ENCODE results near the gene TCAP.

The TCAP gene

GRCh38 chr17:39687546-39688474 is 22.7 kb downstream of the TCAP start, which contains the start of gene PGAP3:
TSS of gene PGAP3 (minus strand) at chr17:39688057. CDS start at chr17:39688014, 43 bp downstream.
- Histone ChIP-seq H3K27ac (ENCODE audit: low read length) (peak within 1 kb of the TSS; percentile 94), H4K20me1 (ENCODE audit: insufficient read depth, low read length) (no peaks in the 10 kb centered on the region), H3K36me3 (replicated peaks; ENCODE audit: insufficient read depth, low read length) (no peaks in the 10 kb centered on the region), H3K79me2 (ENCODE audit: low read length) (no peaks in the 10 kb centered on the region), H3K4me2 (ENCODE audit: low read depth, low read length) (peak within 1 kb of the TSS; percentile 82), H3K4me3 (ENCODE audit: low read length) (peak within 1 kb of the TSS; percentile 96), H3K27me3 (replicated peaks; ENCODE audit: insufficient read depth, low read length) (no peaks in the 10 kb centered on the region), H3K9me2 (replicated peaks; ENCODE audit: insufficient read depth, low read length) (no peaks in the 10 kb centered on the region), H3K9ac (ENCODE audit: low read length) (peak within 1 kb of the TSS; percentile 81), H3F3A (ENCODE audit: insufficient read depth, low read length) (peaks cover 19% of the 10 kb centered on the region), H3K9me3 (replicated peaks; ENCODE audit: insufficient read depth, low read length) (no peaks in the 10 kb centered on the region), H3K4me1 (ENCODE audit: low read length) (peaks cover 11% of the 10 kb centered on the region; the same call in 1 of the 2 replicates), H2AFZ (ENCODE audit: low read length) (peak within 1 kb of the TSS; percentile 91)
- DNase-seq, result peak; percentile 92
- TF ChIP-seq EZH2 (optimal IDR thresholded peaks at IDR 0.05; ENCODE audit: low read depth, low read length) (no peak), EZH2phosphoT487 (IDR thresholded peaks at IDR 0.05; ENCODE audit: low read length) (no peak)
- TF ChIP-seq, protein P1, sequence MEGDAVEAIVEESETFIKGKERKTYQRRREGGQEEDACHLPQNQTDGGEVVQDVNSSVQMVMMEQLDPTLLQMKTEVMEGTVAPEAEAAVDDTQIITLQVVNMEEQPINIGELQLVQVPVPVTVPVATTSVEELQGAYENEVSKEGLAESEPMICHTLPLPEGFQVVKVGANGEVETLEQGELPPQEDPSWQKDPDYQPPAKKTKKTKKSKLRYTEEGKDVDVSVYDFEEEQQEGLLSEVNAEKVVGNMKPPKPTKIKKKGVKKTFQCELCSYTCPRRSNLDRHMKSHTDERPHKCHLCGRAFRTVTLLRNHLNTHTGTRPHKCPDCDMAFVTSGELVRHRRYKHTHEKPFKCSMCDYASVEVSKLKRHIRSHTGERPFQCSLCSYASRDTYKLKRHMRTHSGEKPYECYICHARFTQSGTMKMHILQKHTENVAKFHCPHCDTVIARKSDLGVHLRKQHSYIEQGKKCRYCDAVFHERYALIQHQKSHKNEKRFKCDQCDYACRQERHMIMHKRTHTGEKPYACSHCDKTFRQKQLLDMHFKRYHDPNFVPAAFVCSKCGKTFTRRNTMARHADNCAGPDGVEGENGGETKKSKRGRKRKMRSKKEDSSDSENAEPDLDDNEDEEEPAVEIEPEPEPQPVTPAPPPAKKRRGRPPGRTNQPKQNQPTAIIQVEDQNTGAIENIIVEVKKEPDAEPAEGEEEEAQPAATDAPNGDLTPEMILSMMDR (IDR thresholded peaks at IDR 0.05; ENCODE audit: low read length), result no peak

GRCh38 chr17:39688475-39688835 is 23.3 kb downstream of the TCAP start:
- peak overlapping the region; percentile 91 for H2AFZ ChIP-seq (ENCODE audit: low read length)
- H4K20me1 ChIP-seq (ENCODE audit: insufficient read depth, low read length), result no peaks in the 10 kb centered on the region
- peak overlapping the region; percentile 96 for H3K4me3 ChIP-seq (ENCODE audit: low read length)
- H3K79me2 ChIP-seq (ENCODE audit: low read length), result no peaks in the 10 kb centered on the region
- peak overlapping the region; percentile 82 for H3K4me2 ChIP-seq (ENCODE audit: low read depth, low read length)
- H3F3A ChIP-seq (ENCODE audit: insufficient read depth, low read length), result peaks cover 19% of the 10 kb centered on the region
- peak overlapping the region; percentile 94; the same call in 1 of the 2 replicates for H3K27ac ChIP-seq (ENCODE audit: low read length)
- no peaks in the 10 kb centered on the region for H3K9me2 ChIP-seq (replicated peaks; ENCODE audit: insufficient read depth, low read length)
- H3K36me3 ChIP-seq (replicated peaks; ENCODE audit: insufficient read depth, low read length), result no peaks in the 10 kb centered on the region
- no peaks in the 10 kb centered on the region for H3K27me3 ChIP-seq (replicated peaks; ENCODE audit: insufficient read depth, low read length)
- no peak for DNase-seq
- peaks cover 11% of the 10 kb centered on the region; the same call in 1 of the 2 replicates for H3K4me1 ChIP-seq (ENCODE audit: low read length)
- TF ChIP-seq EZH2phosphoT487 (IDR thresholded peaks at IDR 0.05; ENCODE audit: low read length) (no peak), EZH2 (optimal IDR thresholded peaks at IDR 0.05; ENCODE audit: low read depth, low read length) (no peak)
- TF ChIP-seq, protein P1 (IDR thresholded peaks at IDR 0.05; ENCODE audit: low read length), result no peak
- H3K9ac ChIP-seq (ENCODE audit: low read length), result peak overlapping the region; percentile 81
- H3K9me3 ChIP-seq (replicated peaks; ENCODE audit: insufficient read depth, low read length), result no peaks in the 10 kb centered on the region

DNA sequence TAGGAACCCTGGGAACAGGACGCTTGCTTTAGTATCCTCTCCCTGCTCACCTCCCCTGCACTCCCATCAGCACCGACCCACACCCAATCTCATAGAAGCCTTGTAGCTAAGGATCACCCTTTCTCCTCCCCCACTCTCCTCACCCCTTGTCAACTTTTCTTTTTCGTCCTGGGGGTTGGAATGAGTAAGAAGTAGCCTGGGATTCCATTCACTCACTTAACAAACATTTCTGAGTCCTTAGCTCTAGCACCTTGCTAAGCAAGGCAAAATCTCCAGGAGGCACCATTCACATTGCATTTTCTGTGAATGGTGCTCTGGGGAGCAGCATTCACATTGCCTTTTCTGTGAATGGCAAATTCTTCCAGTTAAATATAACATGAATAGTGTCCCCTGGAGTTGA is 23.8 kb downstream of the TCAP start:
- no peak for DNase-seq
- H3K27ac ChIP-seq (ENCODE audit: low read length), result no peak overlapping the region
- H3K4me2 ChIP-seq (ENCODE audit: low read depth, low read length), result peak overlapping the region; percentile 82
- H3K9me2 ChIP-seq (replicated peaks; ENCODE audit: insufficient read depth, low read length), result no peaks in the 10 kb centered on the region
- H3K4me3 ChIP-seq (ENCODE audit: low read length), result peak overlapping the region; percentile 96
- H3K27me3 ChIP-seq (replicated peaks; ENCODE audit: insufficient read depth, low read length), result no peaks in the 10 kb centered on the region
- H3K4me1 ChIP-seq (ENCODE audit: low read length), result peaks cover 11% of the 10 kb centered on the region; the same call in 1 of the 2 replicates
- H4K20me1 ChIP-seq (ENCODE audit: insufficient read depth, low read length), result no peaks in the 10 kb centered on the region
- no peaks in the 10 kb centered on the region for H3K79me2 ChIP-seq (ENCODE audit: low read length)
- H3K9me3 ChIP-seq (replicated peaks; ENCODE audit: insufficient read depth, low read length), result no peaks in the 10 kb centered on the region
- no peak overlapping the region for H3K9ac ChIP-seq (ENCODE audit: low read length)
- no peaks in the 10 kb centered on the region for H3K36me3 ChIP-seq (replicated peaks; ENCODE audit: insufficient read depth, low read length)
- peaks cover 19% of the 10 kb centered on the region for H3F3A ChIP-seq (ENCODE audit: insufficient read depth, low read length)
- H2AFZ ChIP-seq (ENCODE audit: low read length), result peak overlapping the region; percentile 91
- TF ChIP-seq EZH2 (optimal IDR thresholded peaks at IDR 0.05; ENCODE audit: low read depth, low read length) (no peak), EZH2phosphoT487 (IDR thresholded peaks at IDR 0.05; ENCODE audit: low read length) (no peak)
